NB4 (cell line): Measurements from ENCODE around the gene YBX3.
A peak's percentile ranks its signal among the peaks of the same experiment; 100 is the strongest.

Source experiments
- DNase-seq: peaks from one replicate; pipeline ENCODE4 v3.0.0; 2010; ENCODE audit warnings: low read depth
- H3K4me3 ChIP-seq: one replicate; pipeline ENCODE4 v1.5.1; 2011; ENCODE audit warnings: mild to moderate bottlenecking, low read depth, low read length, moderate library complexity
- MYC ChIP-seq: IDR thresholded peaks from 2 replicates; pipeline ENCODE4 v1.6.1; 2011; ENCODE audit warnings: low read depth, low read length
- POLR2A ChIP-seq: IDR thresholded peaks from 2 replicates; pipeline ENCODE4 v1.6.1; 2011; ENCODE audit warnings: mild to moderate bottlenecking; ENCODE audit not compliant: insufficient read length; ENCODE audit errors: extremely low read depth
- TF ChIP-seq, protein P1 (sequence below): IDR thresholded peaks from 2 replicates; pipeline ENCODE4 v1.6.1; 2011; ENCODE audit warnings: low read depth, low read length
- TF ChIP-seq, protein P2 (sequence below): IDR thresholded peaks from one replicate; pipeline ENCODE4 v1.5.1; 2012; ENCODE audit warnings: low read depth, low read length

YBX3 gene

DNA sequence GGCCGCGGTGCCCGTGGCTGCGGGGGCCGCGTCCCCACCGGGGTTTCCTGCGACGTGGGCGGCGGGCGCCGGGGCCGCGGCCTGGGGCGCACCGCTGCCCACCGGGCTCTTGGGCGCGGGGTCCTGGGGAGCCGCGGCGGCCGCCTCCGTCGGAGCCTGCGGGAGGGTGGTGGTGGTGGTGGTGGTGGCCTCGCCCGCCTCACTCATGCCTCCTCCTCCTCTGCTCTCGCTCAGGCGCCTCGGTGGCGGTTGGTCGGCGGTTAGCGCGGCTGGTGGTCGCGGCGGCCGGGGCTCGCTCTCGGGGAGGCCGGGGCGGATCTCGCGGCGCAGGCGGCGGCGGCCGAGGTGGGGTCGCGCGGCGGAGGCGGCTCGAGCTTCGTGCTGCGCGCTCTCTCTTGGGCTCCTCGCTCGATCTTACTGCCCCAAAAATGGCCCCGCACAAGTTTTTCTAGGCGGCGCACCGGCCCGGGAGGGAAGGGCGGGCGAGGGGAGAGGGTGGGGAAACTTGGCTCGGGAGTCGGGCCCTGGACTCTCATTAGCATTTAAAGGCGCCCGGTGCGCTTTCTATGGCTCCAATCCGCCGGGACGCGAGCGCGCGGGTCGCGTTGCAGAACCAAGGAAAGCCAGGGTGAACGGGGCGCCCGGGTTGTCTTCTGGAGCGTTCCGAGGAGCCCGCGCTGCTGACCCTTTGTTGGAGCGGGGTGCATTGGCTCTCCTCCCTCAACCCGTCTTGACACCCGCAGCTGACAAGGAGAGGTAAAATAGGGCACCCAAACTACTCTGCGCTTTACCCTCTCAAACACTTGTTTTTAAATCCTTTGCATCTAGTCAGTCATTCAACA is at the start of gene YBX3:
Gene YBX3, minus strand, starts transcription at position 419 of the 842 bp plus-strand sequence. Its CDS starts 212 bp downstream, at position 207.
- peak; percentile 51 for TF ChIP-seq POLR2A
- TF ChIP-seq, protein P1, sequence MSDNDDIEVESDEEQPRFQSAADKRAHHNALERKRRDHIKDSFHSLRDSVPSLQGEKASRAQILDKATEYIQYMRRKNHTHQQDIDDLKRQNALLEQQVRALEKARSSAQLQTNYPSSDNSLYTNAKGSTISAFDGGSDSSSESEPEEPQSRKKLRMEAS: no peak
- DNase-seq: peak; percentile 87
- H3K4me3 ChIP-seq: peak within 1 kb of the TSS; percentile 95

DNA sequence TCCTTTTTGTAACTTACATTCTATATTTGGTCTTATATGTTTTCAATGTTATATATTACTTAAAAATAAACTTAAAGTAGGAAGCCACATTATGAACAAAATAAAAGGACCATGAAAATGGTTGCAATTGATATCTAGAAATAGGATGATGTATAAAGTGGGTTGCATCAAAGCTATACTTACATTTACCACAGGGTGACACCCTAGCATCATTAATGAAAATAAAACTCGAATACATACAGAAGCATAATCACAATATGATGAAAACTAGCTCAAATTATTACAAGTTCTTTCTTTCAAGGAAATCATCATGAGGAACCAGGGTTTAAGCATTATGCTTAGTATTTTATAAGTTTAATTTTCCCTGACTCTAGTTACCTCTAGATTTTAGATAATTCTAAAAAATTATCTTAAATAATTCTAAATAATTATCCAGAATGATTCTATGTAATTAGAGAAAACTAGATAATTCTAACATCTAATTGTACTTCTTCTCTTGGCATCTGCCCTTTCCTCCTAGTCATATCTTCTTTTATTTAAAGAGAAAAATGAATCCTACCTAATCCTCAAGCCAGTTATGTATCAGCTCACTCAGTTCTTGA is 48.1 kb upstream of the YBX3 start:
- H3K4me3 ChIP-seq: no peak overlapping the region
- DNase-seq: peak; percentile 46
- TF ChIP-seq MYC: no peak
- TF ChIP-seq, protein P2, sequence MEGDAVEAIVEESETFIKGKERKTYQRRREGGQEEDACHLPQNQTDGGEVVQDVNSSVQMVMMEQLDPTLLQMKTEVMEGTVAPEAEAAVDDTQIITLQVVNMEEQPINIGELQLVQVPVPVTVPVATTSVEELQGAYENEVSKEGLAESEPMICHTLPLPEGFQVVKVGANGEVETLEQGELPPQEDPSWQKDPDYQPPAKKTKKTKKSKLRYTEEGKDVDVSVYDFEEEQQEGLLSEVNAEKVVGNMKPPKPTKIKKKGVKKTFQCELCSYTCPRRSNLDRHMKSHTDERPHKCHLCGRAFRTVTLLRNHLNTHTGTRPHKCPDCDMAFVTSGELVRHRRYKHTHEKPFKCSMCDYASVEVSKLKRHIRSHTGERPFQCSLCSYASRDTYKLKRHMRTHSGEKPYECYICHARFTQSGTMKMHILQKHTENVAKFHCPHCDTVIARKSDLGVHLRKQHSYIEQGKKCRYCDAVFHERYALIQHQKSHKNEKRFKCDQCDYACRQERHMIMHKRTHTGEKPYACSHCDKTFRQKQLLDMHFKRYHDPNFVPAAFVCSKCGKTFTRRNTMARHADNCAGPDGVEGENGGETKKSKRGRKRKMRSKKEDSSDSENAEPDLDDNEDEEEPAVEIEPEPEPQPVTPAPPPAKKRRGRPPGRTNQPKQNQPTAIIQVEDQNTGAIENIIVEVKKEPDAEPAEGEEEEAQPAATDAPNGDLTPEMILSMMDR: no peak
- TF ChIP-seq, protein P1: no peak
- TF ChIP-seq POLR2A: no peak

DNA sequence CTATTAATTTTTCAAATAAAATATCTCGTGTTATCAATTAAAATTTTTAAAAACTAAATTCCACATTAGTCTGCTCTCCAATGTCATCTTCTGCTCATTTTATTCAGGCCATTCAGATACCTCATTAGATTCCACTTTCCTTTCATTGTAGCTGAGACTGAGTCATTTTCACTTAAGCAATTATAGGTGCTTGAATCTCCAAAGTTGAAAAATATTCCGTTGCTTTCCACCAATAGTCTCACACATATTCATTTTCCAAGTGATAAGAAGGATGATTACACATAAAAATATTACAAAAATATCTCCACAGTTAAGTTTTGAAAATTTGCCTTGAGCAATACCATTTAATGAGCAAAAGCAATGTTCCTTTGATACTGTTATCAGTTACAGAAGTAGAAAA is 36.5 kb upstream of the YBX3 start:
- DNase-seq: no peak
- TF ChIP-seq MYC: no peak
- TF ChIP-seq, protein P1: no peak
- TF ChIP-seq, protein P2: no peak
- no peak for TF ChIP-seq POLR2A

DNA sequence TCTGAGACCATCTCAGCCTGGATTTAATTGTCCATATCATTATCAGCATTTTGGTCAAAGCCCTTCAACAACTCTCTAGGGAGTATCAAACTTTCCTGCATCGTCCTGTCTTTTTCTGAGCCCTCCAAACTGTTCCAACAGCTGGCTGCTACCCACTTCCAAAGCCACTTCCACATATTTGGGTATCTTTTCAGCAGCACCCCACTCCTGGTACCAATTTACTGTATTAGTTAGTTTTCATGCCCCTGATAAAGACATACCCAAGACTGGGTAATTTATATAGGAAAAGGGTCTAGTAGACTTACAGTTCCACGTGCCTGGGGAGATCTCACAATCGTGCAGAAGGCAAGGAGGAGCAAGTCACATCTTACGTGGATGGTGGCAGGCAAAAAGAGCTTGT is 33.1 kb upstream of the YBX3 start:
- DNase-seq: no peak
- H3K4me3 ChIP-seq: no peak overlapping the region
- TF ChIP-seq MYC (no peak), POLR2A (no peak)
- TF ChIP-seq, protein P1: no peak
- TF ChIP-seq, protein P2: no peak

More for the DNA sequence above, 36.5 kb upstream of the YBX3 start:
- no peak overlapping the region for H3K4me3 ChIP-seq

DNA sequence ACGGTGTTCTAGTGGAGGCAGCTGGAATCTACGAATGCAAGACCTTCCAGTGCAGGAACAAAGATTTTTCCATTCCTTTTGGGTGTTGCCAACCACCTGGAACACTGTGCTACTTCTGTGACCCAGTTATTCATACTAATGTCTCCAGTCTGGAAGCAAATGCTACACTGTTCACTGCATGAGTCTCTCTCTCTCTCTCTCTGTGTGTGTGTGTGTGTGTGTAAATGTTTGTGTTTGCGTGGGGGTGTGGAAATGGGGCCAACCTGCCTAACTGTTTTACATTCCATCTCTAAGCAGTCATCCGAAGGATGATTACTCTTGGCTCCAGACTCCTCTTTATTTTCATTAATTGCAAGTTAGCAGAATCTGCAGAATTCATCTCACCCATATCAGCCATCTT is 29.9 kb upstream of the YBX3 start:
- TF ChIP-seq, protein P1: no peak
- TF ChIP-seq POLR2A (no peak), MYC (no peak)
- TF ChIP-seq, protein P2: no peak
- DNase-seq: no peak

DNA sequence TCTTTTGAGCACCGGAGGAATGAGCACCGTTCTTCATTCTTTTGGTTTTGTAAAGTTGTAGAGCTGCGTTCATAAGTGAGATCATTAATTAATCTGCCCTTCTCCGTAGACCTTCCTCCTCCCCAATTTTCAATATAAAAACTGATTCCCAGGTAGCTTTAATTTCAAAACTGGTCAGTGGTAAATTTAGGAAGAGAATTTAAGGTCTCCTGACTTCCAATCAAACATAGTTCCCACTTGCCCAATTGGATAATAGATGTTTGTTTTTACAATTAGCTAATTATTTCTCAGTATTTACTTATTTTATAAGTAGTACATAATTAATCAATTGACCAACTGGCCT is 27.2 kb upstream of the YBX3 start:
- H3K4me3 ChIP-seq: no peak overlapping the region
- no peak for DNase-seq
- TF ChIP-seq MYC (no peak), POLR2A (no peak)
- TF ChIP-seq, protein P1: no peak
- TF ChIP-seq, protein P2: no peak

More for the DNA sequence above, 29.9 kb upstream of the YBX3 start:
- no peak overlapping the region for H3K4me3 ChIP-seq
